Neural progenitor cell (in vitro differentiated cells): ENCODE results near the gene ATP8A1.

Experiments
- CTCF ChIP-seq: fragments of 200-600 bp; sonication (generic); IDR thresholded peaks from 2 replicates; pipeline ENCODE4 v1.5.1; 2017; ENCODE audit warnings: antibody characterized with exemption, mild to moderate bottlenecking
- EZH2 ChIP-seq: fragments of 200-600 bp; sonication (generic); IDR thresholded peaks from 2 replicates; pipeline ENCODE4 v1.6.1; 2017; ENCODE audit warnings: antibody characterized with exemption, mild to moderate bottlenecking, moderate library complexity

- TF ChIP-seq CTCF (no peak), EZH2 (no peak)
Measured at GRCh38 chr4:42643685-42644084, 13.2 kb downstream of the ATP8A1 start.
